Measurements from ENCODE around the gene ORC2. TPM values are rescaled to one million over a fixed set of nuclear protein-coding genes. Genes with fewer than 3 reads are reported as not detected.
A peak's percentile ranks its signal among the peaks of the same experiment; 100 is the strongest.
"Not testable (repeated sequence)": the region's sequence is repeated elsewhere in the genome, so short reads cannot be mapped to it uniquely, and the experiment has no call there.

ORC2 gene
- polyA plus RNA-seq, 1 experiment: 4.9 TPM

GRCh38 chr2:200899482-200899881 lies 64.0 kb downstream of the ORC2 start:
- CTCF ChIA-PET: interaction anchor here (1.1 to 1.8 kb wide), 2 partner anchors 170 to 171 kb away, joined by 3 to 7 read pairs; no protein-coding TSS in a partner anchor
- no peak for TF ChIP-seq CTCF (IDR thresholded peaks at IDR 0.05; ENCODE audit: low read depth, low read length)

GRCh38 chr2:200888704-200889625 lies 74.5 kb downstream of the ORC2 start, which contains the start of the genes NIF3L1 and PPIL3:
Gene NIF3L1 (plus strand): TSS chr2:200889371. CDS start chr2:200891944, 2,573 bp downstream.
Gene PPIL3 (minus strand): TSS chr2:200889077. CDS start chr2:200887615, 1,462 bp downstream.
- Histone ChIP-seq H3K27me3 (ENCODE audit: control insufficient read depth, insufficient read depth, low read length) (no peaks in the 10 kb centered on the region), H3K9me3 (ENCODE audit: control insufficient read depth, insufficient read depth, low read length) (no peaks in the 10 kb centered on the region), H3K4me3 (ENCODE audit: low read depth, low read length) (peak within 1 kb of the TSS; percentile 78), H3K27ac (ENCODE audit: low read depth, low read length) (peak within 1 kb of the TSS; percentile 93)
- POLR2A ChIA-PET: interaction anchor here (0.5 to 2.0 kb wide), 6 partner anchors 25 to 241 kb away, joined by 3 to 22 read pairs (median 3); partner anchors contain the start of gene CLK1
- CTCF ChIA-PET: interaction anchor here (2.9 kb wide), 1 partner anchor 12 kb away, joined by 11 read pairs; no protein-coding TSS in a partner anchor
- peak; percentile 91 for DNase-seq (ENCODE audit: low read depth, low spot score)
- TF ChIP-seq CTCF (IDR thresholded peaks at IDR 0.05; ENCODE audit: low read depth, low read length): no peak

More at GRCh38 chr2:200899482-200899881, 64.0 kb downstream of the ORC2 start:
- Histone ChIP-seq H3K9me3 (ENCODE audit: control insufficient read depth, insufficient read depth, low read length) (no peaks in the 10 kb centered on the region), H3K27ac (ENCODE audit: low read depth, low read length) (no peak overlapping the region), H3K4me3 (ENCODE audit: low read depth, low read length) (no peak overlapping the region), H3K27me3 (ENCODE audit: control insufficient read depth, insufficient read depth, low read length) (no peaks in the 10 kb centered on the region)
- DNase-seq (ENCODE audit: low read depth, low spot score): no peak
- POLR2A ChIA-PET: no interaction called here

GRCh38 chr2:200881715-200882249 lies 81.7 kb downstream of the ORC2 start:
- CTCF ChIA-PET; H3K27ac ChIP-seq (ENCODE audit: low read depth, low read length); POLR2A ChIA-PET; H3K27me3 ChIP-seq (ENCODE audit: control insufficient read depth, insufficient read depth, low read length); H3K4me3 ChIP-seq (ENCODE audit: low read depth, low read length); DNase-seq (ENCODE audit: low read depth, low spot score); H3K9me3 ChIP-seq (ENCODE audit: control insufficient read depth, insufficient read depth, low read length): not testable (repeated sequence)

- no peak overlapping the region for H3K27ac ChIP-seq (ENCODE audit: low read depth, low read length)
- H3K27me3 ChIP-seq (ENCODE audit: control insufficient read depth, insufficient read depth, low read length): no peaks in the 10 kb centered on the region
- CTCF ChIA-PET: interaction anchor here (0.7 to 1.2 kb wide), 3 partner anchors 23 to 344 kb away, joined by 3 to 4 read pairs (median 3); no protein-coding TSS in a partner anchor
- no peaks in the 10 kb centered on the region for H3K9me3 ChIP-seq (ENCODE audit: control insufficient read depth, insufficient read depth, low read length)
- POLR2A ChIA-PET: interaction anchor here (0.7 kb wide), 1 partner anchor 63 kb away, joined by 4 read pairs; no protein-coding TSS in a partner anchor
- no peak for TF ChIP-seq CTCF (IDR thresholded peaks at IDR 0.05; ENCODE audit: low read depth, low read length)
- H3K4me3 ChIP-seq (ENCODE audit: low read depth, low read length): no peak overlapping the region
- no peak for DNase-seq (ENCODE audit: low read depth, low spot score)
Measured at GRCh38 chr2:200878289-200878880, 85.1 kb downstream of the ORC2 start.

- H3K27ac ChIP-seq (ENCODE audit: low read depth, low read length): no peak overlapping the region
- POLR2A ChIA-PET: interaction anchor here (0.7 kb wide), 1 partner anchor 62 kb away, joined by 4 read pairs; no protein-coding TSS in a partner anchor
- no peak for TF ChIP-seq CTCF (IDR thresholded peaks at IDR 0.05; ENCODE audit: low read depth, low read length)
- H3K9me3 ChIP-seq (ENCODE audit: control insufficient read depth, insufficient read depth, low read length): no peaks in the 10 kb centered on the region
- H3K4me3 ChIP-seq (ENCODE audit: low read depth, low read length): no peak overlapping the region
- no peak for DNase-seq (ENCODE audit: low read depth, low spot score)
- CTCF ChIA-PET: interaction anchor here (0.5 to 1.2 kb wide), 3 partner anchors 24 to 345 kb away, joined by 3 to 4 read pairs (median 3); no protein-coding TSS in a partner anchor
- H3K27me3 ChIP-seq (ENCODE audit: control insufficient read depth, insufficient read depth, low read length): no peaks in the 10 kb centered on the region
Measured at GRCh38 chr2:200877443-200877842, 86.0 kb downstream of the ORC2 start.

Data from AG04450 (cell line).